ENCODE results near the gene SMIM10.

The SMIM10 gene

DNA sequence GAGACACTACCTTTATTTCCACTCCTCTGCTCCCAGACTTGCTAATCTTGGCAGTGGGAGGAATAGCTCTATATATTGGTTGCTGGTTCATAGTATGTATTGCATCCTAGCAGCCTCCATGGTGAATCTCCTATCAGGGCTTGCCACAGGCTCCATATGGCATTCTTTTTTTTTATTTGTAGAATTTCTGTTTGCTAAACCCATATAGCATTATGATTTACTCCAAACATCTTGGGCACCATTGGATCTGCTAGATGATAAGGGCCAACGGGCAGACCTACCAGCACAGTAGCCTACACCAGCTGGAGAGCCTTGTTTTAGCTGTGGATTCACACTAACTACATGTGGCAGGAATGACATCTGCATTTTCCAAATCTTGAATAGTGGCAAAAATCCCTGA, 6.9 kb downstream of the SMIM10 start:
- no peak for DNase-seq (ENCODE audit: extremely low read depth, low read depth)
- no peak for TF ChIP-seq CTCF (IDR thresholded peaks at IDR 0.05; ENCODE audit: low read depth, low read length, missing control alignments)
- no peak overlapping the region for H3K4me3 ChIP-seq (replicated peaks; ENCODE audit: low read depth, low read length)

- TF ChIP-seq CTCF (IDR thresholded peaks at IDR 0.05; ENCODE audit: low read depth, low read length, missing control alignments), result no peak
- no peak for DNase-seq (ENCODE audit: extremely low read depth, low read depth)
Observed at GRCh38 chrX:134998246-134998645, 7.5 kb downstream of the SMIM10 start.

GRCh38 chrX:134999469-134999868, 8.7 kb downstream of the SMIM10 start:
- no peak for TF ChIP-seq CTCF (IDR thresholded peaks at IDR 0.05; ENCODE audit: low read depth, low read length, missing control alignments)
- H3K4me3 ChIP-seq (replicated peaks; ENCODE audit: low read depth, low read length), result no peak overlapping the region
- no peak for DNase-seq (ENCODE audit: extremely low read depth, low read depth)

More at GRCh38 chrX:134998246-134998645, 7.5 kb downstream of the SMIM10 start:
- H3K4me3 ChIP-seq (replicated peaks; ENCODE audit: low read depth, low read length), result no peak overlapping the region

- no peak for TF ChIP-seq CTCF (IDR thresholded peaks at IDR 0.05; ENCODE audit: low read depth, low read length, missing control alignments)
- no peak for DNase-seq (ENCODE audit: extremely low read depth, low read depth)
- H3K4me3 ChIP-seq (replicated peaks; ENCODE audit: low read depth, low read length), result no peak overlapping the region
Observed at GRCh38 chrX:135000516-135000915, 9.7 kb downstream of the SMIM10 start.

DNA sequence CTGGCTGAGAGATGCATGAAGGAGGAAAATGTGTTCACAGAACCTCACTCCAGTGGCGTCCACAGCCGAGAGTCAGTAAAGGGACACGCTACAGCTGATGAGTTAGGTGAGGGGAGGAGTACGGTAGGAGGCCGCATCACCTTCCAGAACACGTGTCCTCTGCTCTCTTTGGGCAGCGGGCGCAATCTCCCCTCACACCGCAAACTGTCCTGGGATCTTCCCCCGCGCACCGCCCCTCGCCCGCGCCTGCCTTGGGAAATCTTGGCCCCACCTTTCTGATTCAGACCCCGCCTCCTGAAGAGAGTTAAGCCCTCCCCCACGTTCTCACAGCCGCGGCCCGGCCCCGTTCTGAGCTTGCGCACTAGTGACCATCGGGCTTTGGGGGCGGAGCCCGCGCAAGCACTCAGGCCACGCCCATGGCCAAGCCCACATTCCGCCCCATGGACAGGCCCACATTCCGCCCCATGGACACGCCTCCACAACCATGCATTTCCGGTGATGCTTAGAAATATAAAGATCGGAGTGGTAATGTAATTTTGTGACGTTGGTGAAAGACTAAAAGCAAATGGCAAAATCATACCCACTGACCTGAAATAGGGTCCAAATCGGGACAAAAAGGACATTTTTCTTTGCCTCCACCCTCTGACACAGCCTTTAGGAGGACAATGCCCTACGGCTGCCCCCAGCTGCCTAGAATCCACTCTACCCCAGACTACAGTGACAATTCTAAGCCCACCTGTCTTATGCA, 13.3 kb downstream of the SMIM10 start:
- DNase-seq (ENCODE audit: extremely low read depth, low read depth), result no peak
- H3K4me3 ChIP-seq (replicated peaks; ENCODE audit: low read depth, low read length), result peak overlapping the region; percentile 42
- no peak for TF ChIP-seq CTCF (IDR thresholded peaks at IDR 0.05; ENCODE audit: low read depth, low read length, missing control alignments)

- H3K4me3 ChIP-seq (replicated peaks; ENCODE audit: low read depth, low read length), result no peak overlapping the region
- no peak for TF ChIP-seq CTCF (IDR thresholded peaks at IDR 0.05; ENCODE audit: low read depth, low read length, missing control alignments)
- DNase-seq (ENCODE audit: extremely low read depth, low read depth), result no peak
Observed at GRCh38 chrX:135006187-135006586, 15.4 kb downstream of the SMIM10 start.

Measured in HFF-Myc (cell line).